H9 (cell line): ENCODE data around the gene ITGA11. TPM values are rescaled to one million over a fixed set of nuclear protein-coding genes. Genes with fewer than 3 reads are reported as not detected.

Experiments used
- DNase-seq: peaks from one replicate; pipeline ENCODE4 v3.0.0-alpha.2; 2017
- H2AFZ ChIP-seq: one replicate; pipeline ENCODE4 v1.6.1; 2013; ENCODE audit warnings: mild to moderate bottlenecking, low read length, control low read depth, moderate library complexity
- H2AK5ac ChIP-seq: 2 replicates; pipeline ENCODE4 v1.6.1; 2013; ENCODE audit warnings: low read length, control low read depth, mixed read lengths; ENCODE audit not compliant: insufficient read length
- H2BK120ac ChIP-seq: one replicate; pipeline ENCODE4 v1.6.1; 2013; ENCODE audit warnings: low read depth, mild to moderate bottlenecking, low read length, control low read depth, inconsistent platforms; ENCODE audit not compliant: poor library complexity, severe bottlenecking
- H2BK12ac ChIP-seq: 2 replicates; pipeline ENCODE4 v1.6.1; 2013; ENCODE audit warnings: low read length, control low read depth, mixed read lengths, low read depth; ENCODE audit not compliant: insufficient read length
- H2BK15ac ChIP-seq: 2 replicates; pipeline ENCODE4 v1.6.1; 2013; ENCODE audit warnings: low read depth, low read length, control low read depth
- H2BK20ac ChIP-seq: one replicate; pipeline ENCODE4 v1.6.1; 2013; ENCODE audit warnings: low read depth, mild to moderate bottlenecking, low read length, control low read depth, inconsistent platforms; ENCODE audit not compliant: poor library complexity, severe bottlenecking
- H2BK5ac ChIP-seq: 2 replicates; pipeline ENCODE4 v1.6.1; 2013; ENCODE audit warnings: low read length, control low read depth, mixed read lengths; ENCODE audit not compliant: insufficient read length
- H3K14ac ChIP-seq: 2 replicates; pipeline ENCODE4 v1.6.1; 2013; ENCODE audit warnings: low read length, control low read depth; ENCODE audit not compliant: insufficient read depth
- H3K18ac ChIP-seq: 2 replicates; pipeline ENCODE4 v1.6.1; 2013; ENCODE audit warnings: low read depth, mild to moderate bottlenecking, mixed read lengths, low read length, control low read depth; ENCODE audit not compliant: insufficient read length
- H3K23ac ChIP-seq: 2 replicates; pipeline ENCODE4 v1.6.1; 2013; ENCODE audit warnings: low read length, control low read depth, mixed read lengths, low read depth; ENCODE audit not compliant: insufficient read length
- H3K23me2 ChIP-seq: 2 replicates; pipeline ENCODE4 v1.6.1; 2013; ENCODE audit warnings: low read depth, mild to moderate bottlenecking, mixed read lengths, low read length, control low read depth; ENCODE audit not compliant: insufficient read length, poor library complexity, severe bottlenecking
- H3K27ac ChIP-seq: 2 replicates; pipeline ENCODE4 v1.5.1; 2013; ENCODE audit warnings: low read length, control low read depth, mixed read lengths, low read depth; ENCODE audit not compliant: insufficient read length
- H3K27me3 ChIP-seq: 2 replicates; pipeline ENCODE4 v1.6.1; 2013; ENCODE audit warnings: low read length, control low read depth, inconsistent platforms; ENCODE audit not compliant: insufficient read depth
- H3K4ac ChIP-seq: 2 replicates; pipeline ENCODE4 v1.6.1; 2013; ENCODE audit warnings: low read depth, mild to moderate bottlenecking, control low read depth, inconsistent platforms, low read length, moderate library complexity
- H3K4me1 ChIP-seq: 2 replicates; pipeline ENCODE4 v1.6.1; 2013; ENCODE audit warnings: low read length, control low read depth, inconsistent platforms; ENCODE audit not compliant: insufficient read depth
- H3K4me2 ChIP-seq: 2 replicates; pipeline ENCODE4 v1.6.1; 2013; ENCODE audit warnings: low read length, control low read depth, mixed read lengths; ENCODE audit not compliant: insufficient read length, insufficient read depth
- H3K56ac ChIP-seq: 2 replicates; pipeline ENCODE4 v1.6.1; 2013; ENCODE audit warnings: low read depth, mild to moderate bottlenecking, mixed read lengths, low read length, control low read depth; ENCODE audit not compliant: insufficient read length
- H3K79me1 ChIP-seq: 2 replicates; pipeline ENCODE4 v1.6.1; 2013; ENCODE audit warnings: low read depth, mild to moderate bottlenecking, moderate library complexity, low read length, control low read depth, inconsistent platforms; ENCODE audit not compliant: insufficient read depth, poor library complexity, severe bottlenecking
- H3K79me2 ChIP-seq: 2 replicates; pipeline ENCODE4 v1.6.1; 2013; ENCODE audit warnings: low read length, control low read depth, inconsistent platforms; ENCODE audit not compliant: insufficient read depth
- H3K9ac ChIP-seq: 2 replicates; pipeline ENCODE4 v1.6.1; 2013; ENCODE audit warnings: low read length, control low read depth, mixed read lengths; ENCODE audit not compliant: insufficient read length; ENCODE audit errors: extremely low read depth
- H3K9me3 ChIP-seq: one replicate; pipeline ENCODE4 v1.6.1; 2013; ENCODE audit warnings: low read depth, low read length, inconsistent platforms; ENCODE audit not compliant: control insufficient read depth
- H3T11ph ChIP-seq: one replicate; pipeline ENCODE4 v1.6.1; 2013; ENCODE audit warnings: mild to moderate bottlenecking, low read length, control low read depth, inconsistent platforms
- H4K20me1 ChIP-seq: one replicate; pipeline ENCODE4 v1.6.1; 2013; ENCODE audit not compliant: control insufficient read depth, insufficient read length, insufficient read depth
- H4K5ac ChIP-seq: 2 replicates; pipeline ENCODE4 v1.6.1; 2013; ENCODE audit warnings: low read depth, mild to moderate bottlenecking, mixed read lengths, low read length, control low read depth; ENCODE audit not compliant: insufficient read length
- H4K8ac ChIP-seq: replicated peaks from 2 replicates; pipeline ENCODE4 v1.6.1; 2013; ENCODE audit warnings: low read length, control low read depth, mixed read lengths, low read depth; ENCODE audit not compliant: insufficient read length
- H4K91ac ChIP-seq: 2 replicates; pipeline ENCODE4 v1.6.1; 2013; ENCODE audit warnings: low read depth, mild to moderate bottlenecking, moderate library complexity, mixed read lengths, low read length, control low read depth; ENCODE audit not compliant: insufficient read length
- H3K27ac Mint-ChIP-seq, 3 experiments: 2 replicates in 2 of 3; 3 replicates in 1 of 3; pipeline ENCODE4 v1.8.0; 2020 to 2021; ENCODE audit warnings: mixed read lengths in 3 of 3, mild to moderate bottlenecking in 1 of 3, moderate library complexity in 1 of 3
- H3K27me3 Mint-ChIP-seq: 2 replicates; pipeline ENCODE4 v1.8.0; 2021; ENCODE audit warnings: low read depth, mild to moderate bottlenecking, moderate library complexity, mixed read lengths
- H3K36me3 Mint-ChIP-seq, 3 experiments: 2 replicates in 2 of 3; 3 replicates in 1 of 3; pipeline ENCODE4 v1.8.0; 2020 to 2021; ENCODE audit warnings: low read depth in 3 of 3, mixed read lengths in 3 of 3; ENCODE audit not compliant: insufficient read depth in 1 of 3
- H3K4me1 Mint-ChIP-seq, 2 experiments: 2 replicates each; pipeline ENCODE4 v1.8.0; 2020; ENCODE audit warnings: mixed read lengths in 2 of 2
- H3K4me3 Mint-ChIP-seq, 2 experiments: 2 replicates in 1 of 2; 3 replicates in 1 of 2; pipeline ENCODE4 v1.8.0; 2020 to 2021; ENCODE audit warnings: mild to moderate bottlenecking in 2 of 2, mixed read lengths in 2 of 2, moderate library complexity in 1 of 2
- H3K9me3 Mint-ChIP-seq, 2 experiments: 2 replicates in 1 of 2; 3 replicates in 1 of 2; pipeline ENCODE4 v1.8.0; 2020; ENCODE audit warnings: mild to moderate bottlenecking in 2 of 2, mixed read lengths in 2 of 2, moderate library complexity in 1 of 2
- WGBS: extraction: QIAGEN DNeasy Blood & Tissue Kit; methylation state at CpG from one replicate; pipeline ENCODE4 v1.1.7; 2013; ENCODE audit warnings: missing lambda C conversion rate, low lambda C conversion rate, mixed read lengths; ENCODE audit not compliant: insufficient read length; ENCODE audit errors: extremely low coverage; 5-methylcytosine and 5-hydroxymethylcytosine counted together
- total RNA-seq: library from RNA; stranded (reverse); gene quantifications from 2 replicates; pipeline ENCODE4 v1.2.1, GENCODE V29; 2021
- TF ChIP-seq, protein P1 (sequence below): fragments of 200-600 bp; sonication (generic); conservative IDR thresholded peaks from 3 replicates; pipeline ENCODE4 v1.8.0; 2021; ENCODE audit warnings: antibody characterized with exemption, mild to moderate bottlenecking

ITGA11 gene
- total RNA-seq, 1 experiment from 2014 or later = 0.07 TPM

DNA sequence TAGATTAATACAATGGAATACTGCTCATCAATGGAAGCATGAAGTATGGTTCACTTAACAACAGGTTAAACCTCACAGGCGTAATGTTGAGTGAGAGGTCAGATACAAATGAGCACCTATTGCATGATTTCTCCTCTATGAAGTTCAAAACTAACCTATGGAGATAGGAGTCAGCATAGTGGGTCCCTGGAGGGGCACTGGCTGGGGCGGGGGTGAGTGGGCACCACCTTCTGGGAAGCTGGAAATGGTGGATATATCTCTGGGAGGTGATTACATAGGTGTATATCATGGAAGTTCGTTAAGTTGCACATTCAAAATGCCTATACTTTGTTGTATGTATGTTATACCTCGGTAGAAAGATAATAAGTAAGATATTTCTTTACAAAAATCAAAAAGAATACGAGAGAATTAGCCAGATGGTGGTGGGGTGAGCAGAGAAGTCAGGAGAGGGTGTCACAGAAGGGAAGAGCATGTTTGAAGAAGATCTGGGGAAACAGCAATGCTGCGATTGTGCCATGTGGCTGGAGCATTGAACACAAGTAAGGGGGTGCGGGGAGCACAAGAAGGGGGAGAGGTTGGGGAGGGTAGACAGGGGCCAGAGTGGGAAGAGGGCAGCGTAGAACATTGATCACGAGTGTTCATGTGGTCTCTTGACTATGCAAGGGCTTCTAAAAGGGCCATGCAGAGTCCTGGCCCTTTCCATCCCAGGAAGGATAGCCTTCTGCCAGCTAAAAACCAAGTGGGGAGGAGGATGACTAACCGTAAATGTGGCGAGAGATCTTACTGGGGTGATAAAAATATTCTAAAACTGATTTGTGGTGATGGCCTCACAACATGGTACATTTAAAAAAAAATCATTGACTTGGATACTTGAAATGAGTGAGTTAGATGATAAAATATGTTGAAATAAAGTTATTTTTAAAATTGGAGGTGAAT is 30.2 kb downstream of the ITGA11 start:
- Mint-ChIP-seq H3K27ac (no peak overlapping the region), H3K4me1 (no peaks in the 10 kb centered on the region), H3K36me3 (no peaks in the 10 kb centered on the region), H3K4me3 (no peak overlapping the region), H3K9me3 (no peaks in the 10 kb centered on the region; a peak in 1 of 5 replicates), H3K27me3 (peaks cover 4% of the 10 kb centered on the region; the same call in 1 of the 2 replicates)
- H2BK15ac ChIP-seq = no peak overlapping the region
- no peak overlapping the region for H2BK120ac ChIP-seq
- no peaks in the 10 kb centered on the region for H4K20me1 ChIP-seq
- no peak overlapping the region for H3K4me2 ChIP-seq
- no peak overlapping the region for H2AK5ac ChIP-seq
- WGBS = no CpG with 5 or more reads among the region's 11 CpGs
- no peak overlapping the region for H3K56ac ChIP-seq
- H3K9ac ChIP-seq = no peak overlapping the region
- no peak overlapping the region for H2AFZ ChIP-seq
- no peak overlapping the region for H4K91ac ChIP-seq
- no peak overlapping the region for H3K14ac ChIP-seq
- TF ChIP-seq, protein P1, sequence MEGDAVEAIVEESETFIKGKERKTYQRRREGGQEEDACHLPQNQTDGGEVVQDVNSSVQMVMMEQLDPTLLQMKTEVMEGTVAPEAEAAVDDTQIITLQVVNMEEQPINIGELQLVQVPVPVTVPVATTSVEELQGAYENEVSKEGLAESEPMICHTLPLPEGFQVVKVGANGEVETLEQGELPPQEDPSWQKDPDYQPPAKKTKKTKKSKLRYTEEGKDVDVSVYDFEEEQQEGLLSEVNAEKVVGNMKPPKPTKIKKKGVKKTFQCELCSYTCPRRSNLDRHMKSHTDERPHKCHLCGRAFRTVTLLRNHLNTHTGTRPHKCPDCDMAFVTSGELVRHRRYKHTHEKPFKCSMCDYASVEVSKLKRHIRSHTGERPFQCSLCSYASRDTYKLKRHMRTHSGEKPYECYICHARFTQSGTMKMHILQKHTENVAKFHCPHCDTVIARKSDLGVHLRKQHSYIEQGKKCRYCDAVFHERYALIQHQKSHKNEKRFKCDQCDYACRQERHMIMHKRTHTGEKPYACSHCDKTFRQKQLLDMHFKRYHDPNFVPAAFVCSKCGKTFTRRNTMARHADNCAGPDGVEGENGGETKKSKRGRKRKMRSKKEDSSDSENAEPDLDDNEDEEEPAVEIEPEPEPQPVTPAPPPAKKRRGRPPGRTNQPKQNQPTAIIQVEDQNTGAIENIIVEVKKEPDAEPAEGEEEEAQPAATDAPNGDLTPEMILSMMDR = no peak
- no peak overlapping the region for H4K8ac ChIP-seq
- H2BK12ac ChIP-seq = no peak overlapping the region
- H3K4me1 ChIP-seq = no peaks in the 10 kb centered on the region
- no peak overlapping the region for H3K4ac ChIP-seq
- no peaks in the 10 kb centered on the region for H3K79me2 ChIP-seq
- no peak overlapping the region for H3K23ac ChIP-seq
- peak; percentile 13 for DNase-seq
- no peaks in the 10 kb centered on the region for H3K9me3 ChIP-seq
- H3K79me1 ChIP-seq = no peaks in the 10 kb centered on the region
- no peak overlapping the region for H2BK20ac ChIP-seq
- no peak overlapping the region for H4K5ac ChIP-seq
- no peak overlapping the region for H2BK5ac ChIP-seq
- H3K27ac ChIP-seq = no peak overlapping the region
- H3K23me2 ChIP-seq = no peaks in the 10 kb centered on the region
- no peak overlapping the region for H3K18ac ChIP-seq
- no peaks in the 10 kb centered on the region for H3K27me3 ChIP-seq
- H3T11ph ChIP-seq = no peak overlapping the region
